ENCODE measurements around the gene IL12RB2.

- TF ChIP-seq, protein P1, sequence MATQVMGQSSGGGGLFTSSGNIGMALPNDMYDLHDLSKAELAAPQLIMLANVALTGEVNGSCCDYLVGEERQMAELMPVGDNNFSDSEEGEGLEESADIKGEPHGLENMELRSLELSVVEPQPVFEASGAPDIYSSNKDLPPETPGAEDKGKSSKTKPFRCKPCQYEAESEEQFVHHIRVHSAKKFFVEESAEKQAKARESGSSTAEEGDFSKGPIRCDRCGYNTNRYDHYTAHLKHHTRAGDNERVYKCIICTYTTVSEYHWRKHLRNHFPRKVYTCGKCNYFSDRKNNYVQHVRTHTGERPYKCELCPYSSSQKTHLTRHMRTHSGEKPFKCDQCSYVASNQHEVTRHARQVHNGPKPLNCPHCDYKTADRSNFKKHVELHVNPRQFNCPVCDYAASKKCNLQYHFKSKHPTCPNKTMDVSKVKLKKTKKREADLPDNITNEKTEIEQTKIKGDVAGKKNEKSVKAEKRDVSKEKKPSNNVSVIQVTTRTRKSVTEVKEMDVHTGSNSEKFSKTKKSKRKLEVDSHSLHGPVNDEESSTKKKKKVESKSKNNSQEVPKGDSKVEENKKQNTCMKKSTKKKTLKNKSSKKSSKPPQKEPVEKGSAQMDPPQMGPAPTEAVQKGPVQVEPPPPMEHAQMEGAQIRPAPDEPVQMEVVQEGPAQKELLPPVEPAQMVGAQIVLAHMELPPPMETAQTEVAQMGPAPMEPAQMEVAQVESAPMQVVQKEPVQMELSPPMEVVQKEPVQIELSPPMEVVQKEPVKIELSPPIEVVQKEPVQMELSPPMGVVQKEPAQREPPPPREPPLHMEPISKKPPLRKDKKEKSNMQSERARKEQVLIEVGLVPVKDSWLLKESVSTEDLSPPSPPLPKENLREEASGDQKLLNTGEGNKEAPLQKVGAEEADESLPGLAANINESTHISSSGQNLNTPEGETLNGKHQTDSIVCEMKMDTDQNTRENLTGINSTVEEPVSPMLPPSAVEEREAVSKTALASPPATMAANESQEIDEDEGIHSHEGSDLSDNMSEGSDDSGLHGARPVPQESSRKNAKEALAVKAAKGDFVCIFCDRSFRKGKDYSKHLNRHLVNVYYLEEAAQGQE (IDR thresholded peaks at IDR 0.05; ENCODE audit: low read depth) = no peak
- TF ChIP-seq CTCF (IDR thresholded peaks at IDR 0.05 in 2 of 3, conservative IDR thresholded peaks at IDR 0.05 in 1 of 3; ENCODE audit: borderline replicate concordance in 1 of 3, insufficient read depth in 1 of 3, low read depth in 2 of 3, low read length in 2 of 3) (no peak), ZBTB33 (IDR thresholded peaks at IDR 0.05; ENCODE audit: extremely low read depth, insufficient replicate concordance, low read length) (no peak), POLR2A (IDR thresholded peaks at IDR 0.05; ENCODE audit: borderline replicate concordance, extremely low read depth, insufficient read depth, insufficient read length) (no peak), EZH2phosphoT487 (IDR thresholded peaks at IDR 0.05; ENCODE audit: borderline replicate concordance) (no peak), POLR2AphosphoS5 (IDR thresholded peaks at IDR 0.05; ENCODE audit: low read depth, low read length) (no peak)
Observed at GRCh38 chr1:67441183-67441582, 133.5 kb downstream of the IL12RB2 start.
